Effector CD8-positive, alpha-beta T cell (primary cell): ENCODE data around the gene SRMS.
"Not testable (repeated sequence)": the region's sequence is repeated elsewhere in the genome, so short reads cannot be mapped to it uniquely, and the experiment has no call there.

Source experiments
- DNase-seq: peaks from one replicate; lab custom pipeline; 2025; lab: John Stamatoyannopoulos, UW

SRMS gene

DNA sequence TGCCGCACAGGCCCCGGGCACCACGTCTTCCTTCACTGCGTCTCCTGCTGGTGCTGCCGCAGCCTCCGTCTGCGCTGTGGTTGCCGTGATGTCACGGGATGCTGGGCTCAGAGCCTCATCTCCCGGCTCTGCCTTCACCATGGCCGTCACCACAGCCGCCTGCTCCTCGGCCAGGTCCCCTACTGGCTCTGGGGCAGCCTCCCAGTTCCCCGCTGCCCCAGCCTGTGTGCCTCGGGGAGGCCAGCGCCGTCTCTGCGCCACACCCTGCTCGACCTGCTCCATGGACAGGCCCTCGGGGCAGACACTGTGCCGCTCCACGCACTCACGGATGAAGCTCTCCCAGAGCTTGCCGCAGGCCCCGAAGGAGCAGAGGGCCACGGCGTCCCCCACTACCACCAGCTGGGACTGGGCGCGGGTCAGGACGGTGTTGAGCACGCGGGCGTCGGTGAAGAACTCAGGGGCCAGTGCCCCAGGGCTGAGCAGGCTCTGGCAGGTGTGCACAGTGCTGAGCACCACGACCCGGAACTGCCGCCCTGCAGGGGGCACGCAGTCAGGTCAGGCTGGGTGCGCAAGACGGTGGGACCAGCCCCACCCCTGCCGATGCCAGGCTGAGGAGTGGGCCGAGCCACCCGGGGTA is 18.3 kb upstream of the SRMS start:
- DNase-seq: no peak

GRCh38 chr20:63565021-63565698 is 17.6 kb upstream of the SRMS start:
- no peak for DNase-seq

GRCh38 chr20:63564036-63564810 is 16.7 kb upstream of the SRMS start:
- no peak for DNase-seq

GRCh38 chr20:63563225-63563935 is 15.8 kb upstream of the SRMS start:
- DNase-seq: no peak

DNA sequence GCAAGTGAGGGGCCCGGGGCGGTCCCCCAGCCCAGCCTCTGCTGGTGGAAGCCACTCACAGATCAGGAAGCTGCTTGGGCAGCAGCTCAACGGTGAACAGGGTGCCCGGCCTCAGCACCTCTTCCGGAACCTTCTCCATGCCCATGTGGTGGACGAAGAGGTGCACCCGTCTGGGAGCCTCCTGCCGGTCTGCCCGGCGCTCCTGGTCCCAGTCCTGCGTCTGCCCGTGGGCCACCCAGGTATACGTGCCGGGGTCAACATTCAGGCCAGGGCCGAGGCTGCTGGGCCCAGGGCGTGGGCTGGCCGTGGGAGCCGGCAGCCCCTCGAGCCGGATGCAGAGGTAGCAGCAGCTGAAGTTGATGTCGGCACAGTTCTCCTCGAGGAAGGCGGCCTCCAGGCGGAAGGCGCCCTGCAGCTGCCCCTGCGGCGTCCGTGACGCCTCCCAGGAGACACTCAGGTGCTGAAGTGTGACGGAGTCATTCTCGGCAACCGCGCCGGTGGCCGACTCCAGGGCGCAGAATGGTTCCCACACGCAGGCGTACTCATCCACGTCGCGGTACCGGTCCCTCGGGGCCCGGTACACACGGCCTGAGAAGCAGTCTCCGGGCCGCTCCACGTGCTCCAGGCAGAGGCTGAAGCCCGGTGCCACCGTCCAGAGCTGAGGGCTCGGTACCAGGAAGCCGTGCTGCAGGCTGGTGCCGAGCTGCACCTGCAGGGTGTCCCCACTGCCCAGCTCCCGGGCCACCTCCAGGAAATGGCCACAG is 15.1 kb upstream of the SRMS start:
- DNase-seq: no peak

DNA sequence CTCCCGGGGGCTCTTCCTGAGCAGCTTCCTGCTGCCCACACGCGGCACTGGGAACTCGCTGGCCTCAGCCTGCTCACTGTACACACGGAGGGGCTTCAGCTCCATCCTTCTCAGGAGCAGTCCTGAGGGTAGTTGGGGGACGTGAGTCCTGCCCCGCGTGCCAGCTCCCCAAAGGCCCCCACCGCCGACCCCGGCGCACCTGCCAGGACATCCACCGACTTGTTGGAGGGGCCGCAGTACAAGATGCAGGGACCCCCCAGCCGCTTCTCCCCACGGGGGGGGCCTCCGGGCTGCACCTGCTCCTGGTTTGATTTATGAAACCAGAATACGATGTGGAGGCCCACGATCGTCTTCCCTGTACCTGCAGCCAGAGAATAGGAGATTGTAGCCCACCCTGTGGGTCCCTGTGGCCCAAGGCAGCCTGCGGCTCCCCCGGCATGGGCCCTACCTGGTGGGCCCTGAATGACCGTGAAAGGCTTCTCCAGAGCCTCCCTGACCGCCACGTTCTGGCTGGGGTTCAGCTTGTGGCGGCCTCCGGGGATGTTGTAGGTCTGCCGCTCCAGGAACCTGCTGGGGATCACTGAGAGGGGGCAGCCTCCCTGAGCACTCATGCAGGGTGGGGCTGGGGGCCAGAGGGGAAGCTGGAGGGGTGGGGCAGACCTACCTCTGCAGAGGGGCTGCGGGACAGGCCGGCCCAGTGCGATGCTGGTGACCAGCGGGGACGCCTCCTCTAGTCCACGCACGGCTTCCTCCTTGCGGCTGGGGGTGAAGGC is 14.3 kb upstream of the SRMS start:
- no peak for DNase-seq

DNA sequence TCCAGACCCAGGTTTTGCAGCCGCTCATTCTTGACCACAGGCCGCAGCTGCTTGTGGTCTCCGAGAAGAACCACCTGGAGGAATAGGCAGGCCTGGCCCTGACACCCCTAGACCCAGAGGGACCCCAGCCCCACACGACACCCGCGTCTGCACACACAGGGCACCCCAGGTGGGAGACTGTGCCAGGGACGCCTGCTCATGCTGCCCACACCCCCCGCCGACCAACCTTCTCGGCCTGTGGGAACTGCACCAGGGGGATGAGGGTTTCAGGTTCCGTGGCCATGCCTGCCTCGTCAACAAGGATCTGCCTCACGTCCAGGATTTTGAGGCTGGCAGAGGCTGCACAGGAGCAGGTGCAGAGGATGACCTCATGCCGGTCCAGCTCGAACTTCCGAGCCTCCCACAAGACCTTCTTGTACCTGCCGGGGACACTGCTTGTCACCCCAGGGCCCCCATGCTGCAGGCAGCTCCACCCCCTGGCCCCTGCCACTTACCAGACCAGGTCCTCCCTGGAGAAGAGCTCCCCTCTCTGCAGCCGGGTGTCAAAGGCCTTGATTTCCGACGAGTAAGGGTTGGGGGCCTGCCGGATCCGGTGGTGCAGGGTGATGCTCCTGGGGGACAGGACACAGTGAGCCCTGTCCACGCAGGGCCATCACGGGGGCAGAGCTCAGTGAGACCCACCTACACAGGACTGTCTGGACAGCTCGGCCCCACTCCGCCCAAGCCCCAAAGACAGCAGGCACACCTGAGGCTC is 13.5 kb upstream of the SRMS start:
- no peak for DNase-seq

DNA sequence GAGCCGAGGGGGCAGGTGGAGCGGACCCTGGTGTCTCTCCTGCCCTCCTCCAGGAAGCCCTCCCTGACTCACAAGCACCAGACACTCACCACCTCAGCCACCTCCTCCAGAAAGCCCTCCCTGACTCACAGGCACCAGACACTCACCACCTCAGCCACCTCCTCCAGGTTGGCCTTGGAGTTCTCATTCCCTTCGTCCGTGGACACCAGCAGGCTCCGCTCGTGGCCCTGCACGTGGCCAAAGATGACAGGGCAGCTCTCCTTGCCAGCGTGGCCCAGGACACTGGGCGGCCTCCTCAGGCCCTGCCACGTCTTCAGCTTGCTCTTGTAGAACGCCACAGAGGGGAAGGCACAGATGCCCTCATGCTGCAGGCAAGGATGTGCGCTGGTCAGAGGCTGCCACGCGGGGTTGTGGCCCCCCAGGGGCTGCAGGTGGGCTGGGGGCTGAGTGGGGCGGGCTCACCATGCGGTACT is 12.8 kb upstream of the SRMS start:
- DNase-seq: no peak

DNA sequence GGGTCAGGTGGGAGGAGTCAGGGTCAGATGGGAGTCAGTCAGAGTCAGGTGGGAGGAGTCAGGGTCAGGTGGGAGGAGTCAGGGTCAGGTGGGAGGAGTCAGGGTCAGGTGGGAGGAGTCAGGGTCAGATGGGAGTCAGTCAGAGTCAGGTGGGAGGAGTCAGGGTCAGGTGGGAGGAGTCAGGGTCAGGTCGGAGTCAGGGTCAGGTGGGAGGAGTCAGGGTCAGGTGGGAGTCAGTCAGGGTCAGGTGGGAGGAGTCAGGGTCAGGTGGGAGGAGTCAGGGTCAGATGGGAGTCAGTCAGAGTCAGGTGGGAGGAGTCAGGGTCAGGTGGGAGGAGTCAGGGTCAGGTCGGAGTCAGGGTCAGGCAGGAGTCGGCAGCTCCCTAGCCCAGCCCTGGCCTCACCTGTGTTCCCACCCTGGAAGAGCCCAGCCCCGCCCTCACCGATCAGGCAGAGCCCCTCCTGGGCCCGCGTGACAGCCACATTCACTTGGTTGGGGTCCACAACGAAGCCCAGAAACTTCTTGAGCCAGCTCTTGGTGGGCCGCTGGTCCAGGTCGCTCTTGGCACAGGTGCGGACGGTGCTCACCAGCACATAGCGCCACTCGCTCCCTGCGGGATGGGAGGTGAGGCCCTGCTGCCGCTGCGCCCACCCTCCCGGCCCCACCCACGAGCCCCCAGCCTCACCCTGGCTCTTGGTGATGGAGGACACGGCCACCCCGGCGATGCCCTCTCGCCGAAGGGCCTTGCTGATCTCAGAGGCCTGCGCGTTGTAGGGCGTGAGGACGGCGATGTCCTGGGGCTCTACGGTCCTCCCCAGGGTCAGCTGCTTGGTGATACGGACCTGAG is 12.2 kb upstream of the SRMS start:
- DNase-seq: not testable (repeated sequence)

GRCh38 chr20:63558804-63559484 is 11.4 kb upstream of the SRMS start:
- DNase-seq: no peak

- no peak for DNase-seq
These were observed 9.9 kb upstream of the SRMS start for GRCh38 chr20:63557481-63557891.

GRCh38 chr20:63556873-63557478 is 9.4 kb upstream of the SRMS start:
- no peak for DNase-seq

DNA sequence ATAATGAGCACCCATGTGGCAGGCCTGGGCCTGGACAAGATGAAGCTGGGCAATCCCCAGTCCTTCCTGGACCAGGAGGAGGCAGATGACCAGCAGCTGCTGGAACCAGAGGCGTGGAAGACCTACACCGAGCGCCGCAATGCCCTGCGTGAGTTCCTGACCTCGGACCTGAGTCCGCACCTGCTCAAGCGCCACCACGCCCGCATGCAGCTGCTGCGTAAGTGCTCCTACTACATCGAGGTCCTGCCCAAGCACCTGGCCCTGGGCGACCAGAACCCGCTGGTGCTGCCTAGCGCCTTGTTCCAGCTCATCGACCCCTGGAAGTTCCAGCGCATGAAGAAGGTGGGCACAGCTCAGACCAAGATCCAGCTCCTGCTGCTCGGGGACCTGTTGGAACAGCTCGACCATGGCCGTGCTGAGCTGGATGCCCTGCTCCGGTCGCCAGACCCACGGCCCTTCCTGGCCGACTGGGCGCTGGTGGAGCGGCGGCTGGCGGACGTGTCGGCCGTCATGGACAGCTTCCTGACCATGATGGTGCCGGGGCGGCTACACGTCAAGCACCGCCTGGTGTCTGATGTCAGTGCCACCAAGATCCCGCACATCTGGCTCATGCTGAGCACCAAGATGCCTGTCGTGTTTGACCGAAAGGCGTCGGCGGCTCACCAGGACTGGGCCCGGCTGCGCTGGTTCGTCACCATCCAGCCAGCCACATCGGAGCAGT is 8.3 kb upstream of the SRMS start:
- no peak for DNase-seq

GRCh38 chr20:63554361-63555278 is 7.1 kb upstream of the SRMS start:
- DNase-seq: no peak

DNA sequence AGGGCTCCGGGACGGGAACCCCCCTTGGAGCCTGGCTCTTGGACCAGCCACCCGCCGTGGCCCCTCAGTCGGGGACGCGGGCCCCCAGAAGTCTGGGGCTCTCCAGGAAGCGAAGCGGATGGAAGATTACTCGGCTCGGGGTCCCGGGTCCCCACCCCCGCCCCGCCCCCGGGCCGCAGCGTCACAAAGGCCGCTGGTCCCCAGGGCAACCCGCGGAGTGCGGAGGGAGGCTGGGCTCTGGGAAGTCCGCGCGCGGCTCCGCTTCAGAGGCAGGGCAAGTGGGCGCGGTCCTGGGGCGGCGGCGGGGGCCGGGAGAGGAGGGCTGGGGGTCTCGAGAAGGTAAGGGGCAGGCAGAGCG is 6.4 kb upstream of the SRMS start, which contains the start of gene FNDC11:
Gene FNDC11, plus strand, starts transcription at position 227 of the 358 bp plus-strand sequence. CDS start 1,505 bp downstream, outside the sequence.
- DNase-seq: peak; percentile 49
